NCI-H2227 (cell line): ENCODE data around the gene TM2D1.
"Not testable (repeated sequence)": the region's sequence is repeated elsewhere in the genome, so short reads cannot be mapped to it uniquely, and the experiment has no call there.

Source experiments
- DNase-seq: peaks from one replicate; lab custom pipeline; 2025; ENCODE audit not compliant: unreplicated experiment; lab: John Stamatoyannopoulos, UW

The TM2D1 gene

DNA sequence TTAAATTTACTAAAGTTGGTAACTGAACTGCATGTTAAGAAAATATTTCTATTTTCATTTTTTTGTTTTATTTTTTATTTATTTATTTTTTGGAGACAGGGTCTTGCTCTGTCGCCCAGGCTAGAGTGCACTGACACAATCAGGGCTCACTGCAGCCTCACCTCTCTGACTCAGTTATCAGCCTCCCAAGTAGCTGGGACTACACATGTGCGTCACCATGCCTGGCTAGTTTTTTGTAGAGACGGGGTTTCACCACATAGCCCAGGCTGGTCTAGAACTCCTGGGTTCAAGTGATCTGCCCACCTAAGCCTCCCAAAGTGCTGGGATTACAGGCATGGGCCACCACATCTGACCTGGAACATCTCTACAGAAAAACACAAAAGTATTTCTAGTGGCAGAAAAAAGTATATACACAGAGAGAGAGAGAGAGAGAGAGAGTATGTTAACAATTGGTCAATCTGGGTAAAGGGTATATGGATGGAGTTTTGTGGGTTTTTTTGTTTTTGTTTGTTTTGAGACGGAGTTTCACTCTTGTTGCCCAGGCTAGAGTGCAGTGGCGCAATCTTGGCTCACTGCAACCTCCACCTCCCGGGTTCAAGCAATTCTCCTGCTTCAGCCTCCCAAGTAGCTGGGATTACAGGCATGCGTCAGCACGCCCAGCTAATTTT, 5.8 kb downstream of the TM2D1 start:
- not testable (repeated sequence) for DNase-seq

DNA sequence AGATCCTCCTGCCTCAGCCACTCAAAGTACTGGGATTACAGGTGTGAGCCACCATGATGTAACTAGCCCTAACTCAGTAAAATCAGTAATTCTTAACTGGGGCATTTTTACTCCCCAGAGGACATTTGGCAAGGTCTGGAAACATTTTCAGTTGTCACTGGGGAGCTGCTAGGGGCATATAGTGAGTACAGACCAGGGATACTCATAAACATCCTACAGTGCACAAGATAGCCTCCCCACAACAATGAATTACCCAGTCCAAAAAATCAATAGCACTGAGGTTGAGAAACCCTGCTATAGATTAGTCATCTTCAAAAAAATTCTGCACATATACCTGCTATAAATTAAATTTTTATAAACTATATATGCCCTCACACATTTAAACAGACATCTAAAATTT, 13.0 kb downstream of the TM2D1 start:
- no peak for DNase-seq

DNA sequence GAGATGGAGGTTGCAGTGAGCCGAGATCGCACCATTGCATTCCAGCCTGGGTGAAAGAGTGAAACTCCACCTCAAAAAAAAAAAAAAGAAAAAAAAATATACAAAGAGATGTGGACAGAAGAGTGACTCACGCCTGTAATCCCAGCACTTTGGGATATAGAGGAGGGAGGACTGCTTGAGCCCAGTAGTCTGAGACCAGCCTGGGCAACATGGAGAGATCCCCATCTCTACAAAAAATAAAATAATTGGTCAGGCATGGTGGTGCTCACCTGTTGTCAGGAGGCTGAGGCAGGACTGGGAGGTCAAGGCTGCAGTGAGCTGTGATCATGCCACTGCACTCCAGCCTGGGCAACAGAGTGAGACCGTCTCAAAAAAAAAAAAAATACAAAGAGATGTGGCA, 13.7 kb downstream of the TM2D1 start:
- DNase-seq, result not testable (repeated sequence)

DNA sequence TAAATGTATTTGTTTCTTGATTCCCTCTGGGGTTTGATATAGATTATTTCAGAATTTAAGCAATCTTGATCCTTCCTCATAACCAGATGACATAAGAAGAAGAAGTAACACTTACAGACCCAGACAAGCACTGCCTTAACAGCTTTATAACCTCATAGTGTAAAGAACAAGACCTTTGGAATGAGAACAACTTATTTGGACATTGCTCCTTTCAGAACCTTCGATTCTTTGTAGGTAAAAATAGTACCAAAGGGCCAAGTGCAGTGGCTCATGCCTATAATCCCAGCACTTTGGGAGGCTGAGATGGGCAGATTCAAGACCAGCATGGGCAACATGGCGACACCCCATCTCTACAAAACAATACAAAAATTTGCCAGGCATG, 15.0 kb downstream of the TM2D1 start:
- no peak for DNase-seq

DNA sequence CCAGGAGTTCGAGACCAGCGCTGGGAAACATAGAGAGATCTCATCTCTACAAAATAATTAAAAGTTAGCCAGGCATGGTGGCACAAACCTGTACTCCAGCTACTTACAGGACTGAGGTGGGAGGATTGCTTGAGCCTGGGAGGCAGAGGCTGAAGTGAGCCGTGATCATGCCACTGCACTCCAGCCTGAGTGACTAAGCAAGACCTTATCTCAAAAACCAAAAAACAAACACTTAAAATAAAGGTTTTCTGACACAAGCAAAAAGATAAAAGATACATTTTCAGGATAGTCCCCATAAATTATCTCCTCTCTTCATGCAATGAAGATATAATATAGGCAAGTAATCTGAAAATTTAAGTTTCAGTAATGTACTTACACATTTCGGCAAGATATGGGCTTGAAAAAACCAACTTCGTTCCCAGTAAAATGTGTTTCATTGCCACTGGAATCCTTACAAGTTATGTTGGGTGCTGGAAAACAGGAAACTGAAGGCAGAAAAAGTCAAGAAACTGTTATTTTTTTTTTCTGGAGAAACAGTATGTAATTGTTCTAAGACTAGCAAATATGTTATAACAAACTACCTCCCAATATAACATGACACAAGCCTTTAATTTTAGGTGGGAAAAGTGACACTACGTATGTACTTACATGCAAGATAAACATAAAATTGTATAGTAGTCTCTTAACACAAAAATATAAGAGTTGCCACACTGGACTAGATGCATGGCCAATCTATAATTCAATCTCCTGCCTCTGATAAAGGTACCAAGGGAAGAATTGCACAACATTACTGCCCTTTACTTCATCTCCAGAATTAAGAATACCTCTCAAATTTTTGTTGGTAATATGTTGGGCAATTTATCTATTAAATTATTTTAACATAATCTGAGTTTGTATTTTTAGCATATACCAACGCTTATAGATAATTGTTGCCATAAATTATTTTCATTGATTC, 15.7 kb downstream of the TM2D1 start:
- DNase-seq, result no peak

DNA sequence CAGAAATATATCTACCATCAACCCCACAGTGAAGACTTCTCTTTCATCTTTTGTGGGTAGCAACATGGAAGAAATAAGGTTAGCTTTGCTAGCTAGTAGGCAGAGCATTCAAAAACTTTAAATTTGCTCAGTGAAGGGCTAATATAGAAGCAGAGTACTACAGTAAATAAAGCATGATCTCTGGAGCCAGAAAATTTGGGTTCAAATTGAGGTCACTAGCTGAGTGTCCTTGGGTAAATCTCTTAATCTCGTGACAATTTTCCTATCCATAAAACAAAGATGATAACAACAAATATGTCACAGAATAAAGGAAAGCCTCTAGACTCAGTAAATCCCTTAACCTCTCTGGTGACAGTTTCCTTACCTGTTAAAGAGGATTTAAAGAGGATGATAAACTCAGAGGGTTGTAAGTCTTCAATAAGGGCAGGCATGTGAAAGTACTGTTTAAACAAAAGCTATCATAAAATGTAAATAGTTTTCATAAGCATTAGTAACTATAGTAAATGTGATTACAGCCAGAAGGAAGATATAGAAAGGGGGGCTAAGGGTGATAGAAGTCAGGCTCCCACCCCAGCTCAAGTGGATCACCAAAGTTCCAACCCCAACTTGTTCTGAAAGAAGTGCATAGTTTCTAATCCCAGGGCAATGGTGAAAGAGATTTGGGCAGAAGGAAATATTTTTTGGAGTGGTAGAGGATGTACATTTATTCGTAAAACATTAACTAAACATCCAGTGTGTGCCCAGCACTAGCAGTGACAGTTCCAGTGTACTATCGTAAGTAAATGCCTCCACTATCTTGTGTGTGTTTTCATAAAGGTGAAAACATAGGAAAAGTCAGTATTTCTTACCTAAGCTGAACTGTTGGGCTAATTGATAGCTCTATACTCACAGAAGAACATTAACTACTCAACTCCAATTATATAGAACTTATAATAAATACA, 24.8 kb downstream of the TM2D1 start:
- DNase-seq, result no peak

DNA sequence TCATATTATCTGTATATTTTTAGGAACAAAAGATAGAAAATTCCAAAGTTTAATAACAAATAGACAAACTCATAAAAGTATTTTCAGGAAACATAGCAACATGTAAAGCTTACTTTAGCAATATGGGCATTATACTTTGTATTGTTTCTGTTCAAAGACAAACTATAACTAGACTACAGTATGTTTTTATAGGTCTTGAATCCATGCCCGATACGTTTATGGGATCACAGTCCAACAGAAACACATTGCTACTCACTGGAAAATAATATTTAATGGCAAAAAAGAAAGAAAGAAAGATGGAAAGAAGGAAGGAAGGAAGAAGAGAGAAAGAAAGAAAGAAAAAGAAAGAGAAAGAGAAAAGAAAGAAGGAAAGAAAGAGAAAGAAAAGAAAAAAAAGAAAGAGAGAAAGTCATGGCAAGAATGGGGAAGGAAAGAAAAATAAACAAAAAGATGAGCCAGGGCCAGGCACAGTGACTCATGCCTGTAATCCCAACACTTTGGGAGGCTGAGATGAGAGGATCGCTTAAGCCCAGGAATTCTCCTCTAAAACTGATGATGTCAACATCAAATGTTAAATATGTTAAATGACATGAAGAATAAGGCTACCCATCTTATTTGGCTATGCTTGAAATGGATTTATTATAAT, 32.7 kb downstream of the TM2D1 start:
- DNase-seq, result no peak

DNA sequence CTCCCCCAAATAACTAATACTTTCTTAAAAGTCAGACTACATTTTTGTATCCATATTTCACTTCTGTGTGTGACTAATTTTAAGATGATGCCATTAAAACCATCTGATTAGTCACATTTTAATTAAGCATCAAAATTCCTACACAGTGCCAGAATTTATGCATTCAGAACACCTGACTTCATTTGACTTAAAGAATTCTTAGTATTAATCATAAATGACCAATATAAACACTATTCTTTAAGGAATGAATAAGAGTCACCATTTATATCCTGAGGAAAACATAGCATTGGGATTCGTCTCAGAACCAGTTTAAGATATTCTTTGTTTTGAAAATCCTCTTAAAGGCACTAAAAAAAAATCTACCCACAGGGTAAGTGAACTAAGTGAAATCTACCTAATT, 37.0 kb downstream of the TM2D1 start:
- no peak for DNase-seq

DNA sequence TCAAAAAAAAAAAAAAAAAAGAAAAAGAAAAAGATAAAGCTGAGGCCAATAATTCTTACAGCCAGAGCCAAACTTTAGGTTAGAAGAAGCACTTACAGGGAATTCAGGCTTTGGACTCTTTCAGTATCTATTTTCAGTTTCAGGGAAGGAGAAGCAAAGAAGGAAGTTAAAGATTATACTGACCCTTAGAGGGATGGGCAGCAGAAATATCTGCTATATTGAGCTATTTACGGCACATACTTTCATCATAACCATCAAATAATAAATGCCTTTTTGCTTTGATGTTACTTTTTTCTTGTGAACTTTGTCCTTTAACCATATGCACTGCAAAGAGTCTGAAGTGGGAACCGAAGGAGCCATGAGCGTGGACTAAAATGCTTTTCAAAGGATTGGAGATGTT, 42.0 kb downstream of the TM2D1 start:
- no peak for DNase-seq

DNA sequence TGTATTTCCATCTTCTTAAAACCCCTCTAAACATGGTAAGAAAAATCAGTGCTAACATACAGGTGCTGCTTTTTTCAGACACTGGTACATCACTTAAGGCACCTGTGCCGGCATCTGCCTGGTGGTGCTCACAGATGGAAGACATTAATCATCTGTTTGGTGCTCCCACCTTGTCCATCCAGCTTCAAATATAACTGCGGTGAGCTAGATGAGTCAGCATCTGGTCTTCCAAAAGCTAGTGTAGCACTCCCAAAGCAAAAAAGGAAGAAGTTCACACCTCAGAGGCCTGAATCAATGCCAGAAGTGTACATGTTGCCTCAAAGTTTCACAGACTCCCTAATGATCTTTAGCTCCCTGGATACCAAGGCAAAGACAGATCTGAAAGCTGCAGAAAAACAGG, 44.4 kb downstream of the TM2D1 start:
- no peak for DNase-seq

DNA sequence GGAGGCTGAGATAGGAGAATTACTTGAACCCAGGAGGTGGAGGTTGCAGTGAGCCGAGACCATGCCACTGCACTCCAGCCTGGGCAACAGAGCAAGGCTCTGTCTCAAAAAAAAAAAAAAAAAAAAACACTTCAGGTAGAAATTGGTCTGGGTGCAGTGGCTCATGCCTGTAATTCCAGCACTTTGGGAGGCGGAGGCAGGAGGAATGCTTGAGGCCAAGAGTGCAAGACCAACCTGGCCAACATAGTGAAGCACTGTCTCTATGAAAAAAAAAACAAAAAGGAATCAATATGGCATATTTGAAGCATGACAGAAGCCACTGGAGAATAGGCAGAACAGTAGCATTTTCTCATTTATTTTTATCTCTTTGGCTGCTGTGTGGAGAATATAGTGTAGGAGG, 48.1 kb downstream of the TM2D1 start:
- DNase-seq, result not testable (repeated sequence)

DNA sequence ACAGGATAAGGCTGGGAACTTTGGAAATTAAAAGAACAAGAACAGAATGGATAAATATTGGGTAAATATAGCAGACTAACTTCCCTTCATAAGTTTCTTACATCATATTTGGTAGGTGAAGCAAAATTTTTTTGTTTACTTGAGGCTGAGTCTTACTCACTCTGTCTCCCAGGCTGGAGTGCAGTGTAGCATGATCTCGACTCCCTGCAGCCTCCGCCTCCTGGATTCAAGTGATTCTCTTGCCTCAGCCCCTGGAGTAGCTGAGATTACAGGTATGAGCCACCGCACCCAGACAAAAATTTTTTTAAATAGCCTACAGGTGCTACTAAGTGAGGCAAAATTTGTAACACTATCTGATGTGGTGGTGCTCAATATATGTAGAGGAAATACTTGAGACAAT, 50.7 kb downstream of the TM2D1 start:
- no peak for DNase-seq

DNA sequence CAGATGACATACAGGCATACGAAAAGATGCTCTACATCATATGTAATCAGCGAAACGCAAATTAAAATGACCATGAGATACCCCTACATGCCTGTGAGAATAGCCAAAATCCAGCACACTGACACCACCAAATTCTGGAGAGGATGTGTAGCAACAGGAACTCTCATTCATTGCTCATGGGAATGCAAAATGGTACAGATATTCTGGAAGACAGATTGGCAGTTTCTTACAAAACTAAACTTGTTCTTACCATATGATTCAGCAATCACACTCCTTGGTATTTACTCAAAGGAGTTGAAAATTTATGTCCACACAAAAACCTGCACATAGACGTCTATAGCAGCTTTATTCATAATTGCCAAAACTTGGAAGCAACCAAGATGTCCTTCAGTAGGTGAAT, 52.6 kb downstream of the TM2D1 start:
- DNase-seq, result no peak

DNA sequence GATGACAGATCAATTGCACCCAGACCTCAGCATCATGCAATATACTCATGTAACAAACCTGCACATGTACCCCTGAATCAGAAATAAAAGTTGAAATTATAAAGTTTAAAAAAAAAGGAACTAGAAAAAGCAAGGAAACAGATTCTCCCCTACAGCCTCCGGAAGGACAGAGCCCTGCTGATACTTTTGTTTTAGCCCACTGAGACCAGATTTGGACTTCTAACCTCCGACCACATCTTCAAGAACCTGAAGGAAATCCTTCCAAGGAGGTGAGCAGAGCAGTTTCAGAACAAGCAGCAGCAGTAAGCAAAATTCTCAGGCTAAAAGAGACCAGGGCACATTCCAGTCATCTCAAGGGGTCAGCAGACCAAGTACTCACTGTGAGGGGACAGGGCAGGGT, 54.5 kb downstream of the TM2D1 start:
- DNase-seq, result no peak

DNA sequence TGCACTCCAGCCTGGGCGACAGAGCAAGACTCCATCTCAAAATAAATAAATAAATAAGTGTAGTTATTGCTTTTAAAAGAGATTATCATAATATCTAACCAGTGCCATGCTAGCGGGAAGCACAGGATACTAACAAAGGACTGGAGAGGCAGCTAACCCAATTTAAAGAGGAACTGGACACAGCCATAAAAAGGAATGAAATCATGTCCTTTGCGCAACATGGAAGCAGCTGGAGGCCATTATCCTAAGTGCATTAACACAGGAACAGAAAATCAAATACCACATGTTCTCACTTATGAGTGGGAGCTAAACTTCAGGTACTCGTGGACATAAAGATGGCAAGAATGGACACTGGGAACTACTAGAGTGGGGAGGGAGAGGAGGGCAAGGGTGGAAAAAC, 54.9 kb downstream of the TM2D1 start:
- DNase-seq, result no peak

DNA sequence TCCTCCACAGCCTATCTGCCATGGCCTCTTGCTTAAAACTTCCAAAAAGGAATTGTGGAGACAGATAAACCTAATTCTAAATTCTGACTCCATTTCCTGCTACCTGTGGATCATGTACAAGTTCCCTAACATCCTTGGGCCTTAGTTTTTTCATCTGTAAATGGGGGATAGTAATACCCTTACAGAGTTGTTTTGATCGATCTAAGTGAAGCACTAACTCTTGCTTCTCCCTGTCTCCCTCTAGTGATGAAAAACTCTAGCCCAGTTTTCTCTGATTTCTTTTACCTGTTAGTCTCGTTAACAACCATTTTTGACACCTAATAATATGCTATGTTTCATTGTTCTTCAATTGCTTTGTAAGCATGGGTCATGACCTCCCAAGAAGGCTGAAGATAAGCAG, 65.9 kb downstream of the TM2D1 start:
- DNase-seq, result no peak

DNA sequence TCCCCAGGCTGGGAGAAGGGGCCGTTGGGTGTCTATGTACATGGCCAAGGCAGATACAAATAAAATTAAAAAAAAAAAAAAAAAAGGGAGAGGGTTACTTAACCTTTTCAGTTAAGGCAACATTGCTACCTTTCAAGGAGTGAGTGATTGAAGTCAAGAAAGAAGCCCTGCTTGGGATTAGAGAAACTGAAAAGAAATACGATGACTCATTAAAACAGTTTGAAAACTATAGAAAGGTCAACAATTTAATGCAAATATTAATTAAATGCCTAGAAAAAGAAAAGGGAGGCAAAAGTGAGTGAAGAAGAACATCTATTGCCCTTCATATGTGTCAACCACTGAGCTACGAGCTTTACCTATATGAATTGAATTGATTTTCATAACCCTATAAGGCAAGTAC, 69.5 kb downstream of the TM2D1 start:
- no peak for DNase-seq

DNA sequence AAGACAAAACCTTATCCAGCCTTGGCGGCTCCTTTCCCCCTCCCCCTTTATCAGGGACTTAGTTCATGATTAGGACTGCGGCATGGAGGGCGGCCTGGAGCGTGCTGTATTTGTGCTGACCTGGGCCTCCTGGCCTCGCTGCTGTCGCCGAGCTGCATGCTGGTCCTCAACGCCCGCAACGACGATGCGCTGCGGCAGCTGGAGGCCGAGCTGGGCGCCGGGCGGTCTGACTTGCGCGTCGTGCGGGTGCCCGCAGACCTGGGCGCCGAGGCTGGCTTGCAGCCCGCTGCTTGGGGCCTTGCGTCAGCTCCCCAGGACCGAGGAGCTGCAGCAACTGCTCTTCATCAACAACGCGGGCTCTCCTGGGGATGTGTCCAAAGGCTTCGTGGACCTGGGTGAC, 70.9 kb downstream of the TM2D1 start:
- no peak for DNase-seq

DNA sequence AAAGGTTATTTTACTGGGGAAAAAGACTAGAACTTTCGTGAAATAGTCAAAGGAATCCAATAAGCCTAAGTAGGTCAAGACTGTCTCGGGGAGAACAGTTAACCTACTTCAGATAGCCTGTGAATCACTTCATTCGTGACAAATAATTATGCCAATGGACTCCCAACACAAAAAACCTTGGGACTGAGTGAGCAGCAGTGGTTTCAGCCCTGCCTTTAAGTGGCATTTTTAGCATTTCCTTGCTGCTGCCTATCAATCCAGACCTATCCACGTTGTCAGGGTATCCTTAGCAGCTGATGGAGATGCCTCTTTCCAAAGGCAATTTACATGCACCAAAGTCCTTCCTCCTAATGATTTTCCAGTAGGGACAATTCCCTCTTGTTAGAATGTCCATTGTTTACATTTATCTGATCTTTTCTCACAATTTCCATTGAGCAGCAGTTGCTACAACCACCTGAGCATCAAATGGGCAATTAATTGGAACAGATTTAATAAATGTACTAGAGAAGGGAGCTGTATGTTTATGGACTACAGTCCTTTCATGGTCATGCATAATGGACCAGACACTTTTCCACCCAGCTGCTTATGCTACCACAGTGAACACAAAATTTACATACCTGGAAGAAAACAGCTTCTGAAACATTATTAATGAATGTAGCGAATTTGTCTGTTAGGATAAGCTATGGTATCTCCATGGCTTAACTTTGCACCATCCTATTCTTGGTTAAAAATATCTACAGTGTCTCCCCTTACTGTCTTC, 75.8 kb downstream of the TM2D1 start:
- no peak for DNase-seq

DNA sequence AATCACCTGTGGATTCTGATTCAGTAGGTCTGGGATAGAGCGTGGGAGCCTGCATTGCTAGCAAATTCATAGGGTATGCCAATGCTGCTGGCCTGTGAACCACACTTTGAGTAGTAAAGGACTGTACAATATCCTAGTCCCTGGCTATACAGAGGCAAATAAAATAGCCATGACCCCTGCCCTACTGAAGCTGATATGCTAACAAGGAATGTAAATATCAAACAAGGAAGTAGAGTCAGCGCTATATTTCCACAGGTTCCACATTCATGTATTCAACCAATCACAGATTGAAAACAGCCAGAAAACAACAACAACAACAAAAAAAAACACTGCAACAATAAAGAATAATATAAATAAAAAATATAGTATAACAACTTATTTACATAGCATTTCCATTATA, 77.8 kb downstream of the TM2D1 start:
- DNase-seq, result no peak
